GM23338 (cell line): ENCODE data around the gene DDRGK1. TPM values are rescaled to one million over a fixed set of nuclear protein-coding genes. Genes with fewer than 3 reads are reported as not detected.

Source experiments
- CREB1 ChIP-seq: fragments of 250-450 bp; sonication (Bioruptor Pico); IDR thresholded peaks from 2 replicates; pipeline ENCODE4 v1.5.0; 2020; ENCODE audit warnings: low read depth, mild to moderate bottlenecking, moderate library complexity
- EZH2 ChIP-seq: fragments of 200-600 bp; sonication (generic); IDR thresholded peaks from one replicate; pipeline ENCODE4 v1.8.0; 2017; ENCODE audit warnings: antibody characterized with exemption, mild to moderate bottlenecking, low read depth; ENCODE audit not compliant: unreplicated experiment
- EZH2phosphoT487 ChIP-seq: fragments of 200-600 bp; sonication (generic); IDR thresholded peaks from one replicate; pipeline ENCODE4 v1.8.1; 2018; ENCODE audit warnings: antibody characterized with exemption; ENCODE audit not compliant: unreplicated experiment
- JUNB ChIP-seq: IDR thresholded peaks from one replicate; pipeline ENCODE4 v1.6.1; 2016; ENCODE audit warnings: antibody characterized with exemption; ENCODE audit not compliant: unreplicated experiment
- NANOG ChIP-seq: IDR thresholded peaks from 2 replicates; pipeline ENCODE4 v1.6.1; 2016; ENCODE audit warnings: antibody characterized with exemption, borderline replicate concordance
- POLR2AphosphoS5 ChIP-seq: IDR thresholded peaks from 2 replicates; pipeline ENCODE4 v1.6.1; 2016; ENCODE audit warnings: antibody characterized with exemption, low read depth
- STAT1 ChIP-seq: IDR thresholded peaks from one replicate; pipeline ENCODE4 v1.6.1; 2016; ENCODE audit warnings: antibody characterized with exemption; ENCODE audit not compliant: unreplicated experiment
- ZNF331 ChIP-seq: fragments of 250-450 bp; sonication (Bioruptor Pico); IDR thresholded peaks from 2 replicates; pipeline ENCODE4 v1.5.0; 2020; ENCODE audit warnings: low read depth, mild to moderate bottlenecking, moderate library complexity
- polyA plus RNA-seq: library from polyadenylated mRNA; unstranded; fragments of >200 nt; fragmentation: Nextera tagmentation; extraction: Ambion mirVana; gene quantifications from 2 replicates; pipeline ENCODE4 v1.2.1, GENCODE V29; 2016
- total RNA-seq: library from RNA; depleted of rRNA; stranded (reverse); fragments of >200 nt; shearing (Covaris generic); gene quantifications from 2 replicates; pipeline ENCODE4 v1.2.3, GENCODE V29; 2014
- TF ChIP-seq, protein P1 (sequence below): fragments of 250-450 bp; sonication (Bioruptor Pico); IDR thresholded peaks from 2 replicates; pipeline ENCODE4 v1.5.0; 2020; ENCODE audit warnings: mild to moderate bottlenecking, moderate library complexity
- TF ChIP-seq, protein P2 (sequence below): IDR thresholded peaks from one replicate; pipeline ENCODE4 v1.6.1; 2018; ENCODE audit warnings: antibody characterized with exemption; ENCODE audit not compliant: unreplicated experiment
- TF ChIP-seq, protein P3 (sequence below): IDR thresholded peaks from 2 replicates; pipeline ENCODE4 v1.6.1; 2016; ENCODE audit warnings: antibody characterized with exemption

Gene DDRGK1
- total and polyA plus RNA-seq, 2 experiments from 2014 or later = 44.0 to 45.5 TPM

DNA sequence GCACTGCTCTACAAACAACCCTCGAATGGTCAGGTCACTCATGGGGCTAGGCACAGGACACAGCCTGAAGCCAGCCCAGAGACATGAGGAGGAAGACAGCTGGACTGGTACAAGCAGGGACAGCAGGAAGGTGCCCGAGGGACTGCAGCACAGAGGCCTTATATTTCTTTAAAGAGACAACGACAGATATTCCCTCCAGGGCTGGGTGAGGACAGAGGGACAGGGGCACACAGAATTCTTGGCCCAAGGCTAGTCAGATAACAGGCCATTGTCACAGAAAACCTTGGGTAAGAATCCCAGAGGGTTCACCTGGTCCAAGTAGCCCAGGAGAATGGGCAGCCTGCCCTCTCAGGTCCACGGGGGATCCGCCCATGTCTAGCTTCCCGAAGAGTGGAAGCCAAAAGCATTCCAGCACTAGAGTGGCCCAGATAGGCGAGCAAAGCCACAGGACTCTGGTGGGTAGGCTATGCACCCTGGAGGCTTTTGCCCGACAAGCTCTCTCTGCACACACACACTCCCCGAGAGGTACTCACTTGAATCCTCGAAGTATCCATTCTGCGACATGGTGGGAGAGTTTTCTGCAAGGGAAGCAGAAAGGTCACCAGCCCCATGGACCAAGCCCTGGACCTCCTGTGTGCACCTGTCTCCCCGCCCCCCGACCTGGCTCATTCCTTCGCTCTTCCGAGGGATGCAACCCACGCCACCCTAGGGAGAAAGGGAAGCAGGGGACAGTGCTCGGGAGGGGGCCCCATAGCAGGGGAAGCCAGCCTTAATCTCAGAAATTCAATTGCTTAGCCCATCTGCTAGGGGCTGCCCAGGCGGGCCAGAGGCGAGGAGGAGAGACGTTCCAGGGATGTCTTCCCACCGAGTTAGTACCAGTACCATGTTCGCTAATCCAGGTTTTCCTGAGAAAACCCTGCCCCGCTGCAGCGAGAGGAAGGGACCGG lies 32.8 kb upstream of the DDRGK1 start (continued):
- TF ChIP-seq, protein P1, sequence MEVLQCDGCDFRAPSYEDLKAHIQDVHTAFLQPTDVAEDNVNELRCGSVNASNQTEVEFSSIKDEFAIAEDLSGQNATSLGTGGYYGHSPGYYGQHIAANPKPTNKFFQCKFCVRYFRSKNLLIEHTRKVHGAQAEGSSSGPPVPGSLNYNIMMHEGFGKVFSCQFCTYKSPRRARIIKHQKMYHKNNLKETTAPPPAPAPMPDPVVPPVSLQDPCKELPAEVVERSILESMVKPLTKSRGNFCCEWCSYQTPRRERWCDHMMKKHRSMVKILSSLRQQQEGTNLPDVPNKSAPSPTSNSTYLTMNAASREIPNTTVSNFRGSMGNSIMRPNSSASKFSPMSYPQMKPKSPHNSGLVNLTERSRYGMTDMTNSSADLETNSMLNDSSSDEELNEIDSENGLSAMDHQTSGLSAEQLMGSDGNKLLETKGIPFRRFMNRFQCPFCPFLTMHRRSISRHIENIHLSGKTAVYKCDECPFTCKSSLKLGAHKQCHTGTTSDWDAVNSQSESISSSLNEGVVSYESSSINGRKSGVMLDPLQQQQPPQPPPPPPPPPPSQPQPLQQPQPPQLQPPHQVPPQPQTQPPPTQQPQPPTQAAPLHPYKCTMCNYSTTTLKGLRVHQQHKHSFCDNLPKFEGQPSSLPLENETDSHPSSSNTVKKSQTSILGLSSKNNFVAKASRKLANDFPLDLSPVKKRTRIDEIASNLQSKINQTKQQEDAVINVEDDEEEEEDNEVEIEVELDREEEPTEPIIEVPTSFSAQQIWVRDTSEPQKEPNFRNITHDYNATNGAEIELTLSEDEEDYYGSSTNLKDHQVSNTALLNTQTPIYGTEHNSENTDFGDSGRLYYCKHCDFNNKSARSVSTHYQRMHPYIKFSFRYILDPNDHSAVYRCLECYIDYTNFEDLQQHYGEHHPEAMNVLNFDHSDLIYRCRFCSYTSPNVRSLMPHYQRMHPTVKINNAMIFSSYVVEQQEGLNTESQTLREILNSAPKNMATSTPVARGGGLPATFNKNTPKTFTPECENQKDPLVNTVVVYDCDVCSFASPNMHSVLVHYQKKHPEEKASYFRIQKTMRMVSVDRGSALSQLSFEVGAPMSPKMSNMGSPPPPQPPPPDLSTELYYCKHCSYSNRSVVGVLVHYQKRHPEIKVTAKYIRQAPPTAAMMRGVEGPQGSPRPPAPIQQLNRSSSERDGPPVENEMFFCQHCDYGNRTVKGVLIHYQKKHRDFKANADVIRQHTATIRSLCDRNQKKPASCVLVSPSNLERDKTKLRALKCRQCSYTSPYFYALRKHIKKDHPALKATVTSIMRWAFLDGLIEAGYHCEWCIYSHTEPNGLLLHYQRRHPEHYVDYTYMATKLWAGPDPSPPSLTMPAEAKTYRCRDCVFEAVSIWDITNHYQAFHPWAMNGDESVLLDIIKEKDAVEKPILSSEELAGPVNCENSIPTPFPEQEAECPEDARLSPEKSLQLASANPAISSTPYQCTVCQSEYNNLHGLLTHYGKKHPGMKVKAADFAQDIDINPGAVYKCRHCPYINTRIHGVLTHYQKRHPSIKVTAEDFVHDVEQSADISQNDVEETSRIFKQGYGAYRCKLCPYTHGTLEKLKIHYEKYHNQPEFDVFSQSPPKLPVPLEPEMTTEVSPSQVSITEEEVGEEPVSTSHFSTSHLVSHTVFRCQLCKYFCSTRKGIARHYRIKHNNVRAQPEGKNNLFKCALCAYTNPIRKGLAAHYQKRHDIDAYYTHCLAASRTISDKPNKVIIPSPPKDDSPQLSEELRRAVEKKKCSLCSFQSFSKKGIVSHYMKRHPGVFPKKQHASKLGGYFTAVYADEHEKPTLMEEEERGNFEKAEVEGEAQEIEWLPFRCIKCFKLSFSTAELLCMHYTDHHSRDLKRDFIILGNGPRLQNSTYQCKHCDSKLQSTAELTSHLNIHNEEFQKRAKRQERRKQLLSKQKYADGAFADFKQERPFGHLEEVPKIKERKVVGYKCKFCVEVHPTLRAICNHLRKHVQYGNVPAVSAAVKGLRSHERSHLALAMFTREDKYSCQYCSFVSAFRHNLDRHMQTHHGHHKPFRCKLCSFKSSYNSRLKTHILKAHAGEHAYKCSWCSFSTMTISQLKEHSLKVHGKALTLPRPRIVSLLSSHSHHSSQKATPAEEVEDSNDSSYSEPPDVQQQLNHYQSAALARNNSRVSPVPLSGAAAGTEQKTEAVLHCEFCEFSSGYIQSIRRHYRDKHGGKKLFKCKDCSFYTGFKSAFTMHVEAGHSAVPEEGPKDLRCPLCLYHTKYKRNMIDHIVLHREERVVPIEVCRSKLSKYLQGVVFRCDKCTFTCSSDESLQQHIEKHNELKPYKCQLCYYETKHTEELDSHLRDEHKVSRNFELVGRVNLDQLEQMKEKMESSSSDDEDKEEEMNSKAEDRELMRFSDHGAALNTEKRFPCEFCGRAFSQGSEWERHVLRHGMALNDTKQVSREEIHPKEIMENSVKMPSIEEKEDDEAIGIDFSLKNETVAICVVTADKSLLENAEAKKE (CRISPR knock-in tag) = no peak
- TF ChIP-seq NANOG (no peak), POLR2AphosphoS5 (no peak), JUNB (no peak), EZH2 (no peak), ZNF331 (CRISPR knock-in tag) (no peak), EZH2phosphoT487 (no peak), STAT1 (no peak), CREB1 (CRISPR knock-in tag) (no peak)
- TF ChIP-seq, protein P2, sequence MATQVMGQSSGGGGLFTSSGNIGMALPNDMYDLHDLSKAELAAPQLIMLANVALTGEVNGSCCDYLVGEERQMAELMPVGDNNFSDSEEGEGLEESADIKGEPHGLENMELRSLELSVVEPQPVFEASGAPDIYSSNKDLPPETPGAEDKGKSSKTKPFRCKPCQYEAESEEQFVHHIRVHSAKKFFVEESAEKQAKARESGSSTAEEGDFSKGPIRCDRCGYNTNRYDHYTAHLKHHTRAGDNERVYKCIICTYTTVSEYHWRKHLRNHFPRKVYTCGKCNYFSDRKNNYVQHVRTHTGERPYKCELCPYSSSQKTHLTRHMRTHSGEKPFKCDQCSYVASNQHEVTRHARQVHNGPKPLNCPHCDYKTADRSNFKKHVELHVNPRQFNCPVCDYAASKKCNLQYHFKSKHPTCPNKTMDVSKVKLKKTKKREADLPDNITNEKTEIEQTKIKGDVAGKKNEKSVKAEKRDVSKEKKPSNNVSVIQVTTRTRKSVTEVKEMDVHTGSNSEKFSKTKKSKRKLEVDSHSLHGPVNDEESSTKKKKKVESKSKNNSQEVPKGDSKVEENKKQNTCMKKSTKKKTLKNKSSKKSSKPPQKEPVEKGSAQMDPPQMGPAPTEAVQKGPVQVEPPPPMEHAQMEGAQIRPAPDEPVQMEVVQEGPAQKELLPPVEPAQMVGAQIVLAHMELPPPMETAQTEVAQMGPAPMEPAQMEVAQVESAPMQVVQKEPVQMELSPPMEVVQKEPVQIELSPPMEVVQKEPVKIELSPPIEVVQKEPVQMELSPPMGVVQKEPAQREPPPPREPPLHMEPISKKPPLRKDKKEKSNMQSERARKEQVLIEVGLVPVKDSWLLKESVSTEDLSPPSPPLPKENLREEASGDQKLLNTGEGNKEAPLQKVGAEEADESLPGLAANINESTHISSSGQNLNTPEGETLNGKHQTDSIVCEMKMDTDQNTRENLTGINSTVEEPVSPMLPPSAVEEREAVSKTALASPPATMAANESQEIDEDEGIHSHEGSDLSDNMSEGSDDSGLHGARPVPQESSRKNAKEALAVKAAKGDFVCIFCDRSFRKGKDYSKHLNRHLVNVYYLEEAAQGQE = no peak
- TF ChIP-seq, protein P3, sequence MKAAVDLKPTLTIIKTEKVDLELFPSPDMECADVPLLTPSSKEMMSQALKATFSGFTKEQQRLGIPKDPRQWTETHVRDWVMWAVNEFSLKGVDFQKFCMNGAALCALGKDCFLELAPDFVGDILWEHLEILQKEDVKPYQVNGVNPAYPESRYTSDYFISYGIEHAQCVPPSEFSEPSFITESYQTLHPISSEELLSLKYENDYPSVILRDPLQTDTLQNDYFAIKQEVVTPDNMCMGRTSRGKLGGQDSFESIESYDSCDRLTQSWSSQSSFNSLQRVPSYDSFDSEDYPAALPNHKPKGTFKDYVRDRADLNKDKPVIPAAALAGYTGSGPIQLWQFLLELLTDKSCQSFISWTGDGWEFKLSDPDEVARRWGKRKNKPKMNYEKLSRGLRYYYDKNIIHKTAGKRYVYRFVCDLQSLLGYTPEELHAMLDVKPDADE = no peak
